ENCODE data around the gene STK26.

GRCh38 chrX:132041015-132041414 is 17.9 kb downstream of the STK26 start:
- TF ChIP-seq EZH2phosphoT487 (IDR thresholded peaks at IDR 0.05; ENCODE audit: unreplicated experiment) (no peak), POLR2AphosphoS5 (IDR thresholded peaks at IDR 0.05; ENCODE audit: low read depth) (no peak), CTCF (conservative IDR thresholded peaks at IDR 0.05; ENCODE audit: low read depth in 2 of 2) (no peak), EZH2 (IDR thresholded peaks at IDR 0.05; ENCODE audit: low read depth, unreplicated experiment) (no peak), CREB1 (CRISPR knock-in tag; IDR thresholded peaks at IDR 0.05; ENCODE audit: low read depth) (no peak), ETS1 (IDR thresholded peaks at IDR 0.05) (no peak), JUNB (IDR thresholded peaks at IDR 0.05; ENCODE audit: unreplicated experiment) (no peak), STAT1 (IDR thresholded peaks at IDR 0.05; ENCODE audit: unreplicated experiment) (no peak), ZNF331 (CRISPR knock-in tag; IDR thresholded peaks at IDR 0.05; ENCODE audit: low read depth) (no peak)
- TF ChIP-seq, protein P1, sequence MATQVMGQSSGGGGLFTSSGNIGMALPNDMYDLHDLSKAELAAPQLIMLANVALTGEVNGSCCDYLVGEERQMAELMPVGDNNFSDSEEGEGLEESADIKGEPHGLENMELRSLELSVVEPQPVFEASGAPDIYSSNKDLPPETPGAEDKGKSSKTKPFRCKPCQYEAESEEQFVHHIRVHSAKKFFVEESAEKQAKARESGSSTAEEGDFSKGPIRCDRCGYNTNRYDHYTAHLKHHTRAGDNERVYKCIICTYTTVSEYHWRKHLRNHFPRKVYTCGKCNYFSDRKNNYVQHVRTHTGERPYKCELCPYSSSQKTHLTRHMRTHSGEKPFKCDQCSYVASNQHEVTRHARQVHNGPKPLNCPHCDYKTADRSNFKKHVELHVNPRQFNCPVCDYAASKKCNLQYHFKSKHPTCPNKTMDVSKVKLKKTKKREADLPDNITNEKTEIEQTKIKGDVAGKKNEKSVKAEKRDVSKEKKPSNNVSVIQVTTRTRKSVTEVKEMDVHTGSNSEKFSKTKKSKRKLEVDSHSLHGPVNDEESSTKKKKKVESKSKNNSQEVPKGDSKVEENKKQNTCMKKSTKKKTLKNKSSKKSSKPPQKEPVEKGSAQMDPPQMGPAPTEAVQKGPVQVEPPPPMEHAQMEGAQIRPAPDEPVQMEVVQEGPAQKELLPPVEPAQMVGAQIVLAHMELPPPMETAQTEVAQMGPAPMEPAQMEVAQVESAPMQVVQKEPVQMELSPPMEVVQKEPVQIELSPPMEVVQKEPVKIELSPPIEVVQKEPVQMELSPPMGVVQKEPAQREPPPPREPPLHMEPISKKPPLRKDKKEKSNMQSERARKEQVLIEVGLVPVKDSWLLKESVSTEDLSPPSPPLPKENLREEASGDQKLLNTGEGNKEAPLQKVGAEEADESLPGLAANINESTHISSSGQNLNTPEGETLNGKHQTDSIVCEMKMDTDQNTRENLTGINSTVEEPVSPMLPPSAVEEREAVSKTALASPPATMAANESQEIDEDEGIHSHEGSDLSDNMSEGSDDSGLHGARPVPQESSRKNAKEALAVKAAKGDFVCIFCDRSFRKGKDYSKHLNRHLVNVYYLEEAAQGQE (IDR thresholded peaks at IDR 0.05; ENCODE audit: unreplicated experiment) = no peak
- TF ChIP-seq, protein P2, sequence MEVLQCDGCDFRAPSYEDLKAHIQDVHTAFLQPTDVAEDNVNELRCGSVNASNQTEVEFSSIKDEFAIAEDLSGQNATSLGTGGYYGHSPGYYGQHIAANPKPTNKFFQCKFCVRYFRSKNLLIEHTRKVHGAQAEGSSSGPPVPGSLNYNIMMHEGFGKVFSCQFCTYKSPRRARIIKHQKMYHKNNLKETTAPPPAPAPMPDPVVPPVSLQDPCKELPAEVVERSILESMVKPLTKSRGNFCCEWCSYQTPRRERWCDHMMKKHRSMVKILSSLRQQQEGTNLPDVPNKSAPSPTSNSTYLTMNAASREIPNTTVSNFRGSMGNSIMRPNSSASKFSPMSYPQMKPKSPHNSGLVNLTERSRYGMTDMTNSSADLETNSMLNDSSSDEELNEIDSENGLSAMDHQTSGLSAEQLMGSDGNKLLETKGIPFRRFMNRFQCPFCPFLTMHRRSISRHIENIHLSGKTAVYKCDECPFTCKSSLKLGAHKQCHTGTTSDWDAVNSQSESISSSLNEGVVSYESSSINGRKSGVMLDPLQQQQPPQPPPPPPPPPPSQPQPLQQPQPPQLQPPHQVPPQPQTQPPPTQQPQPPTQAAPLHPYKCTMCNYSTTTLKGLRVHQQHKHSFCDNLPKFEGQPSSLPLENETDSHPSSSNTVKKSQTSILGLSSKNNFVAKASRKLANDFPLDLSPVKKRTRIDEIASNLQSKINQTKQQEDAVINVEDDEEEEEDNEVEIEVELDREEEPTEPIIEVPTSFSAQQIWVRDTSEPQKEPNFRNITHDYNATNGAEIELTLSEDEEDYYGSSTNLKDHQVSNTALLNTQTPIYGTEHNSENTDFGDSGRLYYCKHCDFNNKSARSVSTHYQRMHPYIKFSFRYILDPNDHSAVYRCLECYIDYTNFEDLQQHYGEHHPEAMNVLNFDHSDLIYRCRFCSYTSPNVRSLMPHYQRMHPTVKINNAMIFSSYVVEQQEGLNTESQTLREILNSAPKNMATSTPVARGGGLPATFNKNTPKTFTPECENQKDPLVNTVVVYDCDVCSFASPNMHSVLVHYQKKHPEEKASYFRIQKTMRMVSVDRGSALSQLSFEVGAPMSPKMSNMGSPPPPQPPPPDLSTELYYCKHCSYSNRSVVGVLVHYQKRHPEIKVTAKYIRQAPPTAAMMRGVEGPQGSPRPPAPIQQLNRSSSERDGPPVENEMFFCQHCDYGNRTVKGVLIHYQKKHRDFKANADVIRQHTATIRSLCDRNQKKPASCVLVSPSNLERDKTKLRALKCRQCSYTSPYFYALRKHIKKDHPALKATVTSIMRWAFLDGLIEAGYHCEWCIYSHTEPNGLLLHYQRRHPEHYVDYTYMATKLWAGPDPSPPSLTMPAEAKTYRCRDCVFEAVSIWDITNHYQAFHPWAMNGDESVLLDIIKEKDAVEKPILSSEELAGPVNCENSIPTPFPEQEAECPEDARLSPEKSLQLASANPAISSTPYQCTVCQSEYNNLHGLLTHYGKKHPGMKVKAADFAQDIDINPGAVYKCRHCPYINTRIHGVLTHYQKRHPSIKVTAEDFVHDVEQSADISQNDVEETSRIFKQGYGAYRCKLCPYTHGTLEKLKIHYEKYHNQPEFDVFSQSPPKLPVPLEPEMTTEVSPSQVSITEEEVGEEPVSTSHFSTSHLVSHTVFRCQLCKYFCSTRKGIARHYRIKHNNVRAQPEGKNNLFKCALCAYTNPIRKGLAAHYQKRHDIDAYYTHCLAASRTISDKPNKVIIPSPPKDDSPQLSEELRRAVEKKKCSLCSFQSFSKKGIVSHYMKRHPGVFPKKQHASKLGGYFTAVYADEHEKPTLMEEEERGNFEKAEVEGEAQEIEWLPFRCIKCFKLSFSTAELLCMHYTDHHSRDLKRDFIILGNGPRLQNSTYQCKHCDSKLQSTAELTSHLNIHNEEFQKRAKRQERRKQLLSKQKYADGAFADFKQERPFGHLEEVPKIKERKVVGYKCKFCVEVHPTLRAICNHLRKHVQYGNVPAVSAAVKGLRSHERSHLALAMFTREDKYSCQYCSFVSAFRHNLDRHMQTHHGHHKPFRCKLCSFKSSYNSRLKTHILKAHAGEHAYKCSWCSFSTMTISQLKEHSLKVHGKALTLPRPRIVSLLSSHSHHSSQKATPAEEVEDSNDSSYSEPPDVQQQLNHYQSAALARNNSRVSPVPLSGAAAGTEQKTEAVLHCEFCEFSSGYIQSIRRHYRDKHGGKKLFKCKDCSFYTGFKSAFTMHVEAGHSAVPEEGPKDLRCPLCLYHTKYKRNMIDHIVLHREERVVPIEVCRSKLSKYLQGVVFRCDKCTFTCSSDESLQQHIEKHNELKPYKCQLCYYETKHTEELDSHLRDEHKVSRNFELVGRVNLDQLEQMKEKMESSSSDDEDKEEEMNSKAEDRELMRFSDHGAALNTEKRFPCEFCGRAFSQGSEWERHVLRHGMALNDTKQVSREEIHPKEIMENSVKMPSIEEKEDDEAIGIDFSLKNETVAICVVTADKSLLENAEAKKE (CRISPR knock-in tag; IDR thresholded peaks at IDR 0.05) = no peak

Measured in GM23338 (cell line).